ENCODE data around the gene NBDY. TPM values are rescaled to one million over a fixed set of nuclear protein-coding genes. Genes with fewer than 3 reads are reported as not detected.
A peak's percentile ranks its signal among the peaks of the same experiment; 100 is the strongest.
"Not testable (repeated sequence)": the region's sequence is repeated elsewhere in the genome, so short reads cannot be mapped to it uniquely, and the experiment has no call there.

Gene NBDY, protein sequence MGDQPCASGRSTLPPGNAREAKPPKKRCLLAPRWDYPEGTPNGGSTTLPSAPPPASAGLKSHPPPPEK
- total RNA-seq (2012; rRNA removed) (2.5 and 3.2 TPM in 2 replicates), polyA plus RNA-seq (2012; rRNA removed) (61.5 and 64.6 TPM in 2 replicates), Bru-seq, nascent RNA (percentile 75 among the genes with signal in this experiment), BruChase-seq, experiment 1, labeled RNA remaining after a 6-hour chase (percentile 72 among the genes with signal in this experiment), BruChase-seq, experiment 2, labeled RNA remaining after a 2-hour chase (percentile 75 among the genes with signal in this experiment)
- polyA plus RNA-seq (2012; cell fraction: cytosol; rRNA removed) = 18.4 and 26.7 TPM in 2 replicates
- polyA plus RNA-seq (2012; cell fraction: nucleus; rRNA removed; ENCODE audit: low replicate concordance) = 8.0 and 12.8 TPM in 2 replicates
- long read RNA-seq, transcript NBDY-201 (3 exons, 1,529 nt) = major isoform, 46 of 48 reads
- long read RNA-seq, partial matches to known transcripts = 0 of 48 reads
- long read RNA-seq, other reads (novel, unspliced or antisense) = 1 of 48 reads

DNA sequence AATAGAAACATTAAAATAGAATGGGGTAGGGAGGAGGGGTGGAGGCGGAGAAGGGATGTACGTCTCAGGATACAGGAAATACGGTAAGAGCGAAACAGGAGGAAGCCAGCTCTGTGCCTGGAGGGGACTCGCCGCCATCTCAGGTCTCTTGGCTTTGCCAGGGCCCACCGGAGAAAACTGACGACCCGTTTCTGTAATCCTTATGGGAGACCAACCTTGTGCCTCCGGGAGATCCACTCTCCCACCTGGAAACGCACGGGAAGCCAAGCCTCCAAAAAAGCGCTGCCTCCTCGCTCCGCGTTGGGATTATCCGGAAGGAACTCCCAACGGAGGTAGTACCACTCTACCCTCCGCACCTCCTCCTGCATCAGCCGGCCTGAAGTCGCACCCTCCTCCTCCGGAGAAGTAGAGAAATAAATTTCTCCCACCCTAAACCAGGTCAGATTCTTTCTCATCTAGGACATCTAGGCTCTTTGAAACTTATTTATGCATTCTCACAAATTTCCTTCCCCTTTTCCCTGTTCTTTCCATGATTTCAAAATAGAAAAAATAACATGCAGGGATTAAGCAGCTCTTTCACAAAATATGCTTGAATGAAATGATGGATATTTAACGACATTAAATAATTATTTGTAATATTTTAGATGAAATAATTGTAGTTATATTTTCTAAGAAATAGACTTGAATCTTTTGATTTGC is at the start of gene NBDY:
Gene NBDY (plus strand): TSS at position 92 of the 699 bp plus-strand sequence. CDS start 111 bp downstream, at position 203.
- no peaks in the 10 kb centered on the region for H3K36me3 ChIP-seq (ENCODE audit: control insufficient read depth, insufficient read depth, low read length)
- H3K23ac ChIP-seq (ENCODE audit: low read depth, low read length) = peak within 1 kb of the TSS; percentile 54
- H3K27ac ChIP-seq (ENCODE audit: insufficient read depth, low read length) = peak within 1 kb of the TSS; percentile 100
- CTCF ChIA-PET = no interaction called here
- TF ChIP-seq, protein P1, sequence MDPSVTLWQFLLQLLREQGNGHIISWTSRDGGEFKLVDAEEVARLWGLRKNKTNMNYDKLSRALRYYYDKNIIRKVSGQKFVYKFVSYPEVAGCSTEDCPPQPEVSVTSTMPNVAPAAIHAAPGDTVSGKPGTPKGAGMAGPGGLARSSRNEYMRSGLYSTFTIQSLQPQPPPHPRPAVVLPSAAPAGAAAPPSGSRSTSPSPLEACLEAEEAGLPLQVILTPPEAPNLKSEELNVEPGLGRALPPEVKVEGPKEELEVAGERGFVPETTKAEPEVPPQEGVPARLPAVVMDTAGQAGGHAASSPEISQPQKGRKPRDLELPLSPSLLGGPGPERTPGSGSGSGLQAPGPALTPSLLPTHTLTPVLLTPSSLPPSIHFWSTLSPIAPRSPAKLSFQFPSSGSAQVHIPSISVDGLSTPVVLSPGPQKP (IDR thresholded peaks at IDR 0.05; ENCODE audit: borderline replicate concordance, low read depth, low read length) = no peak
- peak; percentile 56; the same call in 1 of the 2 replicates for TF ChIP-seq POLR2A (IDR thresholded peaks at IDR 0.05; ENCODE audit: low read depth, low read length)
- H2BK15ac ChIP-seq (ENCODE audit: low read depth, low read length) = no peak within 1 kb of the TSS
- ATAC-seq (ENCODE audit: low read depth) (peak; percentile 93), DNase-seq (peak; percentile 37)
- H3K4ac ChIP-seq (ENCODE audit: low read depth, low read length) = peak within 1 kb of the TSS; percentile 75
- no peaks in the 10 kb centered on the region for H3K9me1 ChIP-seq (ENCODE audit: insufficient read depth, low read length)
- peak within 1 kb of the TSS; percentile 99 for H3K9ac ChIP-seq (ENCODE audit: low read depth, low read length)
- H3K56ac ChIP-seq (ENCODE audit: extremely low read depth, insufficient read depth, low read length) = peak within 1 kb of the TSS; percentile 86; the same call in 1 of the 2 replicates
- H4K20me1 ChIP-seq (ENCODE audit: insufficient read depth, low read length) = peaks cover 5% of the 10 kb centered on the region; the same call in 1 of the 2 replicates
- no peak within 1 kb of the TSS for H2AK5ac ChIP-seq (ENCODE audit: low read depth, low read length)
- peak within 1 kb of the TSS; percentile 87 for H2AFZ ChIP-seq (replicated peaks; ENCODE audit: low read length, poor library complexity)
- peak within 1 kb of the TSS; percentile 96 for H4K5ac ChIP-seq (ENCODE audit: low read depth, low read length)
- H2BK20ac ChIP-seq (ENCODE audit: low read depth, low read length) = no peak within 1 kb of the TSS
- no peaks in the 10 kb centered on the region for H3K9me3 ChIP-seq (ENCODE audit: control insufficient read depth, insufficient read depth, low read length)
- peak within 1 kb of the TSS; percentile 99 for H3K4me3 ChIP-seq (ENCODE audit: insufficient read depth, low read depth, low read length)
- intact Hi-C loops (cut with micrococcal nuclease) = loop anchor here (5.0 kb wide), 1 partner anchor 162 kb away; no protein-coding TSS in a partner anchor
- dilution Hi-C loops (cut with HindIII; ENCODE audit: low sequenced_read_pairs, unreplicated experiment) = no loop called here
- peak within 1 kb of the TSS; percentile 67 for H2BK5ac ChIP-seq (ENCODE audit: low read depth, low read length, poor library complexity, severe bottlenecking)
- H3K4me1 ChIP-seq (ENCODE audit: control insufficient read depth, insufficient read depth, low read length) = no peaks in the 10 kb centered on the region
- H3K27me3 ChIP-seq (ENCODE audit: control insufficient read depth, insufficient read depth, low read length) = no peaks in the 10 kb centered on the region
- H4K91ac ChIP-seq (ENCODE audit: insufficient read depth, low read depth, low read length) = peak within 1 kb of the TSS; percentile 60
- BruUV-seq (replicated peaks) = no TSS peak
- POLR2A ChIA-PET (ENCODE audit: unreplicated experiment) = no interaction called here
- peak within 1 kb of the TSS; percentile 94 for H3K18ac ChIP-seq (ENCODE audit: low read depth, low read length)
- in situ Hi-C loops (cut with MboI; ENCODE audit: low sequenced_read_pairs) = loop anchor here (25.0 kb wide), 1 partner anchor 1567 kb away; no protein-coding TSS in a partner anchor
- peak within 1 kb of the TSS; percentile 61 to 66; a peak in 1 of 4 replicates for H4K8ac ChIP-seq (ENCODE audit: low read depth in 2 of 2, low read length in 2 of 2)
- peak within 1 kb of the TSS; percentile 7 for H2AK9ac ChIP-seq (replicated peaks; ENCODE audit: low read depth, low read length, poor library complexity)
- peaks cover 0 to 5% of the 10 kb centered on the region in 2 experiments; a peak in 2 of 4 replicates for H3K79me1 ChIP-seq (ENCODE audit: low read depth in 1 of 2, low read length in 2 of 2)
- H3K4me2 ChIP-seq (ENCODE audit: low read depth, low read length) = peak within 1 kb of the TSS; percentile 99
- no peak within 1 kb of the TSS for H2BK120ac ChIP-seq (ENCODE audit: low read depth, low read length)
- WGBS, 2 experiments (ENCODE audit: extremely low coverage in 2 of 2, insufficient read length in 1 of 2) = 6% methylated on average over 7 of the region's 23 CpGs; no CpG with 5 or more reads in 1 of the 2 experiments
- 0 out of 2 replicates have a peak within 1 kb of the TSS, but pooled peaks have one; percentile 53 for H3K14ac ChIP-seq (replicated peaks; ENCODE audit: low read depth, low read length)

DNA sequence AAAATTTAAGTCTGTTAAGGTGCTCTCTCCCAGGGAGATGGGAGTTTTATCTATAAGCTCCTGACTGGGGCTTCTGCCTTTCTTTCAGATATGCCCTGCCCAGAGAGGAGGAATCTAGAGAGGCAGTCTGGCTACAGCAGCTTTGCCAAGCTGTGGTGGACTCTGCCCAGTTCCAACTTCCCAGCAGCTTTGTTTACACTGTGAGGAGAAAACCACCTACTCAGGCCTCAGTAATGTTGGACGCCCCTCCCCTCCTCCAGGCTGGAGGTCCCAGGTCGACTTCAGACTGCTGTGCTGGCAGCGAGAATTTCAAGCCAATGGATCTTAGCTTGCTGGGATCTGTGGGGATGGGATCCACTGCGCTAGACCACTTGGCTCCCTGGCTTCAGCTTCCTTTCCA is 24.5 kb upstream of the NBDY start:
- H3K9me3 ChIP-seq (ENCODE audit: control insufficient read depth, insufficient read depth, low read length); H2AFZ ChIP-seq (replicated peaks; ENCODE audit: low read length, poor library complexity); H3K36me3 ChIP-seq (ENCODE audit: control insufficient read depth, insufficient read depth, low read length); POLR2A ChIA-PET (ENCODE audit: unreplicated experiment); H4K91ac ChIP-seq (ENCODE audit: insufficient read depth, low read depth, low read length); H2BK5ac ChIP-seq (ENCODE audit: low read depth, low read length, poor library complexity, severe bottlenecking); intact Hi-C loops (cut with micrococcal nuclease); H2BK15ac ChIP-seq (ENCODE audit: low read depth, low read length); H3K14ac ChIP-seq (replicated peaks; ENCODE audit: low read depth, low read length); H2BK20ac ChIP-seq (ENCODE audit: low read depth, low read length); H3K79me1 ChIP-seq (ENCODE audit: low read depth in 1 of 2, low read length in 2 of 2); H2AK5ac ChIP-seq (ENCODE audit: low read depth, low read length); H3K27ac ChIP-seq (ENCODE audit: insufficient read depth, low read length); H2BK120ac ChIP-seq (ENCODE audit: low read depth, low read length); H4K20me1 ChIP-seq (ENCODE audit: insufficient read depth, low read length); H4K5ac ChIP-seq (ENCODE audit: low read depth, low read length); H4K8ac ChIP-seq (ENCODE audit: low read depth in 2 of 2, low read length in 2 of 2); CTCF ChIA-PET; H3K4me3 ChIP-seq (ENCODE audit: insufficient read depth, low read depth, low read length); DNase-seq; H3K9ac ChIP-seq (ENCODE audit: low read depth, low read length); H3K4me1 ChIP-seq (ENCODE audit: control insufficient read depth, insufficient read depth, low read length); H2AK9ac ChIP-seq (replicated peaks; ENCODE audit: low read depth, low read length, poor library complexity); H3K27me3 ChIP-seq (ENCODE audit: control insufficient read depth, insufficient read depth, low read length); ATAC-seq (ENCODE audit: low read depth); H3K4ac ChIP-seq (ENCODE audit: low read depth, low read length); H3K18ac ChIP-seq (ENCODE audit: low read depth, low read length); dilution Hi-C loops (cut with HindIII; ENCODE audit: low sequenced_read_pairs, unreplicated experiment); BruUV-seq (replicated peaks); H3K56ac ChIP-seq (ENCODE audit: extremely low read depth, insufficient read depth, low read length); H3K23ac ChIP-seq (ENCODE audit: low read depth, low read length); H3K9me1 ChIP-seq (ENCODE audit: insufficient read depth, low read length); H3K4me2 ChIP-seq (ENCODE audit: low read depth, low read length): not testable (repeated sequence)
- in situ Hi-C loops (cut with MboI; ENCODE audit: low sequenced_read_pairs) = loop anchor here (25.0 kb wide), 1 partner anchor 417 kb away; no protein-coding TSS in a partner anchor
- WGBS, 2 experiments (ENCODE audit: extremely low coverage in 2 of 2, insufficient read length in 1 of 2) = no CpG with 5 or more reads among the region's 4 CpGs

Measured in IMR-90 (cell line).